Measurements from ENCODE around the gene TMEM163.

DNA sequence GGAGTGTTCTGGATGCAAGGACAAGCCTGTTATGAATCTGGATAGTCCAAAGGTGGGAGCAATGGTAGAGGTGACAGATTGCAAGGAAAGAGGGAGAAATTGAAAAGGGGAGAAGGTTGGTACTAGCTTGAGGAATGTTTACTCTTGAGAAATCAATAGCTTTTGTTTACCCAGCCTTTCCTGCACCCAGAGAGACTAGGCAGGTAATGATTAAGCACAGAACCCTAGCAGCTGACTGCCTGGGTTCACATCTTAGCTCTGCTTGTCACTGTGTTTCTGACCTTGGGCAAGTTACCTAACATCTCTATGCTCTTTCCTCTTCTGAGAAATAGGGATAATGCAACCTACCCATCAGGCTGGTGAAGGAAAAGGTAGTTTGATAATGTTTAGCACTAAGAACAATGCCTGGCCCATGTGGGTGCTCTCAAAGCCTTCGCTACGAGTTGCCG, 286.3 kb downstream of the TMEM163 start:
- TF ChIP-seq, protein P1, sequence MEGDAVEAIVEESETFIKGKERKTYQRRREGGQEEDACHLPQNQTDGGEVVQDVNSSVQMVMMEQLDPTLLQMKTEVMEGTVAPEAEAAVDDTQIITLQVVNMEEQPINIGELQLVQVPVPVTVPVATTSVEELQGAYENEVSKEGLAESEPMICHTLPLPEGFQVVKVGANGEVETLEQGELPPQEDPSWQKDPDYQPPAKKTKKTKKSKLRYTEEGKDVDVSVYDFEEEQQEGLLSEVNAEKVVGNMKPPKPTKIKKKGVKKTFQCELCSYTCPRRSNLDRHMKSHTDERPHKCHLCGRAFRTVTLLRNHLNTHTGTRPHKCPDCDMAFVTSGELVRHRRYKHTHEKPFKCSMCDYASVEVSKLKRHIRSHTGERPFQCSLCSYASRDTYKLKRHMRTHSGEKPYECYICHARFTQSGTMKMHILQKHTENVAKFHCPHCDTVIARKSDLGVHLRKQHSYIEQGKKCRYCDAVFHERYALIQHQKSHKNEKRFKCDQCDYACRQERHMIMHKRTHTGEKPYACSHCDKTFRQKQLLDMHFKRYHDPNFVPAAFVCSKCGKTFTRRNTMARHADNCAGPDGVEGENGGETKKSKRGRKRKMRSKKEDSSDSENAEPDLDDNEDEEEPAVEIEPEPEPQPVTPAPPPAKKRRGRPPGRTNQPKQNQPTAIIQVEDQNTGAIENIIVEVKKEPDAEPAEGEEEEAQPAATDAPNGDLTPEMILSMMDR (IDR thresholded peaks at IDR 0.05), result no peak
- no peak for TF ChIP-seq POLR2A (IDR thresholded peaks at IDR 0.05)

Data from uterus (tissue), 2 donors.